AG09319 (cell line): ENCODE results near the gene FRMD4B.

Experiments
- DNase-seq: peaks from one replicate; pipeline ENCODE4 v3.0.0-alpha.2; 2010; ENCODE audit warnings: low read depth; ENCODE audit errors: extremely low read depth
- TF ChIP-seq, protein P1 (sequence below): IDR thresholded peaks from 2 replicates; pipeline ENCODE4 v1.5.1; 2011; ENCODE audit warnings: low read depth, mild to moderate bottlenecking, inconsistent platforms, low read length, moderate library complexity

The FRMD4B gene

GRCh38 chr3:69378112-69378802 lies 7.6 kb downstream of the FRMD4B start:
- no peak for DNase-seq
- TF ChIP-seq, protein P1, sequence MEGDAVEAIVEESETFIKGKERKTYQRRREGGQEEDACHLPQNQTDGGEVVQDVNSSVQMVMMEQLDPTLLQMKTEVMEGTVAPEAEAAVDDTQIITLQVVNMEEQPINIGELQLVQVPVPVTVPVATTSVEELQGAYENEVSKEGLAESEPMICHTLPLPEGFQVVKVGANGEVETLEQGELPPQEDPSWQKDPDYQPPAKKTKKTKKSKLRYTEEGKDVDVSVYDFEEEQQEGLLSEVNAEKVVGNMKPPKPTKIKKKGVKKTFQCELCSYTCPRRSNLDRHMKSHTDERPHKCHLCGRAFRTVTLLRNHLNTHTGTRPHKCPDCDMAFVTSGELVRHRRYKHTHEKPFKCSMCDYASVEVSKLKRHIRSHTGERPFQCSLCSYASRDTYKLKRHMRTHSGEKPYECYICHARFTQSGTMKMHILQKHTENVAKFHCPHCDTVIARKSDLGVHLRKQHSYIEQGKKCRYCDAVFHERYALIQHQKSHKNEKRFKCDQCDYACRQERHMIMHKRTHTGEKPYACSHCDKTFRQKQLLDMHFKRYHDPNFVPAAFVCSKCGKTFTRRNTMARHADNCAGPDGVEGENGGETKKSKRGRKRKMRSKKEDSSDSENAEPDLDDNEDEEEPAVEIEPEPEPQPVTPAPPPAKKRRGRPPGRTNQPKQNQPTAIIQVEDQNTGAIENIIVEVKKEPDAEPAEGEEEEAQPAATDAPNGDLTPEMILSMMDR = no peak

DNA sequence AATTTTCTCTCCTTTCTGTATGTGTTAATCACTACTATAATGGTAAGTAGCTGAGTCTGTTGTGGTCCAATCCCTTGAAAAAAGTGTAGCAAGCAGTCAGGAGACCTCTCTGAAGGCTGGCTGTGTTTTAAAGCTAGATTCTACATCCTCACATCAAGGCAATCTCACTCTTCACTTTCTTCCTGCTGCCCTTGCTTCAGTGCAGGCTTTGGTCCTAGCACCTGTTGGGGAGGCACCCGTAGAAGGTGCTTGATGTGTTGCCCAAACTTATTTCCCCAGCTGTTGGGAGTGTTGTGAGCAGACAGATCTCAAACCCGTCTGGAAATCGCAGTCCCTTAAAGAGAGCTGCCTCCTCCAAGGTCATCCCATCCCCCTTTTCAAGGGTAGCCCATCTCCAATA lies 8.6 kb downstream of the FRMD4B start:
- no peak for DNase-seq
- TF ChIP-seq, protein P1 = no peak

DNA sequence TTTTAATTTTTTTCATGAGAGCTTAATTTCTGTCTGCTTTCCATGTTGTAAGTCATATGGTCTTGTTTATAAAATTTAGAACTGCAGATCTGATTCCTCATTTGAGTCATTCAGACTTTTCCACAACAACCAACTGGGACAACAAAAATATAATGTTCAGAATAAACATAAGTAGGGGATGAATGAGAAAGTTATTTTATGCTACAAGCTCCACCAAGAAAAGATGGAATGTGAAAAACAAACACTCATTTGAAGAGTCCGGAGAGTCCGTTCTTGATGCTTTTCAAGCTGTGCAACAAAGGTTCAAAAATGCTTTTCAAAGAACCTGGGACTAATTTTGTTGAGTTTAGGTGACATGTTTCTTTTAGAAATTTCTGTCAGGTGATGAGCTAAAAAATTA lies 9.2 kb downstream of the FRMD4B start:
- TF ChIP-seq, protein P1 = no peak
- no peak for DNase-seq

- TF ChIP-seq, protein P1 = no peak
- DNase-seq = no peak
These were observed 14.1 kb downstream of the FRMD4B start for GRCh38 chr3:69371816-69372215.

DNA sequence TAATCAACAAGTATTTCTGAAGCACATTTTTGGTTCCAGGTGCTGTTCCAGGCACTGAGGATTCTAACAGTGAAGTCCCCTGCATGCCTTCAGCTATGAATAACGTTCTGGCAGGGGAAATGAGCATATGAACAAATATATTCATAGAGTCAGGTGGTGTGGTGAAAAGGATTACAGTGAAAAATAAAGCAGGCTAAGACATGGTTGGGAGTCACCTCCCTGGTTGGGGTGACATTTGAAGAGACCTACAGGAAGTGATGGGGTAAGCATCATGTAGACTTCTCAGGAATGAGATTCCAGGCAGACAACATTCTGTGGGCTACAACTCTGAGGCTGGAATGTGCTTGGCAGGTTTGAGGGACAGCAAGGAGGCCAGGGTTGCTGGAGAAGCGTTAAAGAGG lies 15.0 kb downstream of the FRMD4B start:
- TF ChIP-seq, protein P1 = no peak

GRCh38 chr3:69370156-69370883 lies 15.6 kb downstream of the FRMD4B start:
- DNase-seq = no peak
- TF ChIP-seq, protein P1 = no peak

More for the DNA sequence above, 15.0 kb downstream of the FRMD4B start:
- no peak for DNase-seq

GRCh38 chr3:69368129-69368741 lies 17.7 kb downstream of the FRMD4B start:
- TF ChIP-seq, protein P1 = no peak
- no peak for DNase-seq
